Body of pancreas (tissue), 4 donors: Measurements from ENCODE around the gene UBAC2. TPM values are rescaled to one million over a fixed set of nuclear protein-coding genes. Genes with fewer than 3 reads are reported as not detected.

Experiments used
- ATAC-seq: fragments of 150-250 bp; one replicate; pipeline ENCODE4 v1.9.1; 2016
- DNase-seq, 4 donors: peaks; one replicate each; pipeline ENCODE4 v3.0.0-alpha.2; 2019
- H3K27ac ChIP-seq, 4 donors: fragments of 200-600 bp; sonication (generic); 1 replicate in 3 of 4; 2 replicates in 1 of 4; pipeline versions ENCODE4 v1.5.1 to v1.6.1; 2016 to 2019; ENCODE audit warnings: mild to moderate bottlenecking in 1 of 4, mixed read lengths in 1 of 4, moderate library complexity in 1 of 4
- H3K27me3 ChIP-seq, 2 donors: fragments of 200-600 bp; sonication (generic); one replicate each; pipeline ENCODE4 v1.6.0; 2016; ENCODE audit warnings: mild to moderate bottlenecking in 1 of 2
- H3K36me3 ChIP-seq, 2 donors: fragments of 200-600 bp; sonication (generic); replicated peaks in 1 of 2; 2 replicates each; pipeline ENCODE4 v1.5.1; 2016; ENCODE audit warnings: low read depth in 2 of 2; ENCODE audit not compliant: insufficient read depth in 1 of 2
- H3K4me1 ChIP-seq: fragments of 200-600 bp; sonication (generic); one replicate; pipeline ENCODE4 v1.6.0; 2016
- H3K4me3 ChIP-seq, 2 donors: fragments of 200-600 bp; sonication (generic); 1 replicate in 1 of 2; 2 replicates in 1 of 2; pipeline ENCODE4 v1.5.1; 2016 to 2019
- H3K9me3 ChIP-seq, 3 donors: fragments of 200-600 bp; sonication (generic); 1 replicate in 2 of 3; 2 replicates in 1 of 3; pipeline ENCODE4 v1.5.1; 2016
- POLR2A ChIP-seq, 3 donors: fragments of 450-650 bp; IDR thresholded peaks; one replicate each; pipeline ENCODE4 v1.6.1; 2016; ENCODE audit warnings: antibody characterized with exemption in 3 of 3, mild to moderate bottlenecking in 2 of 3
- WGBS, 2 donors: methylation state at CpG; one replicate each; pipeline ENCODE4 v1.1.5; 2017; 5-methylcytosine and 5-hydroxymethylcytosine counted together
- intact Hi-C: fragments of 100-400 bp; cut with DNase I; formaldehyde crosslinking; loops from one replicate; pipeline ENCODE4 v1.15.1; 2023
- total RNA-seq, 2 donors: library from RNA; depleted of rRNA; stranded (reverse); fragments of >200 nt; gene quantifications; one replicate each; pipeline ENCODE4 v1.1.0, GENCODE V29; 2016
- TF ChIP-seq, protein P1 (sequence below), 7 experiments: fragments of 450-650 bp in 4 of 7; fragments of 200-600 bp in 3 of 7; sonication (generic) in 3 of 7; IDR thresholded peaks; one replicate each; pipeline ENCODE4 v1.5.1; 2016 to 2019; ENCODE audit warnings: antibody characterized with exemption in 7 of 7

The UBAC2 gene
- total RNA-seq, 2 donors from 2014 or later, result 21.4 to 27.2 TPM

DNA sequence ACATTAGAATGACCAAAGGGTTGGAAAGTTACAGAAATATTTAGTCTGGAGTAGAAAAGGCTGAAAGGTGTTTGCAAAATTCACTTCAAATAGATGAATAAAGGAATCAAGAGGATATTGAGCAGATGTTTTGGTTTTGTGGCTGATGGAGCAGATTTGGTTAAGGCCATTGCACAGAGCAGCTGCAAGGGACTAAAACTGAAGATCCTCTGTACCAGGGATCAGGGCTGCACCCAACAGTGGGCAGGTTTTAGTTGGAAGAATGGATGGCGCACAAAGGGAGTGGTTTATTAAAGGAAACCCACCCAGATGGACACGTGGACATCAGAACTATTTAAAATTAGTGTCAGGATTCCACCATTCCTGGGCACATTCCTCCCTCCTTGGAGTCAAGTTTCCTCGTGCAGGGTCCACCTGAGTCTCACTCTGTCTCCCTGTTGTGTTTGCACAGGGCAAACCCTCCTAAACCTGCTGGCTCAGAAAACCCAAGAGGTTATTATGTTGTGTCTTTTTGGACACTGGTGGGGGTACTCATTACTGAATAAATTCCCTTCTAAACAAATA, 9.2 kb upstream of the UBAC2 start:
- Histone ChIP-seq H3K4me1 (no peaks in the 10 kb centered on the region), H3K36me3 (no peaks in the 10 kb centered on the region), H3K27me3 (no peaks in the 10 kb centered on the region), H3K27ac (no peak overlapping the region), H3K9me3 (no peaks in the 10 kb centered on the region), H3K4me3 (no peak overlapping the region)
- 42% methylated on average over 3 of the region's 3 CpGs for WGBS, 2 donors
- TF ChIP-seq POLR2A (IDR thresholded peaks at IDR 0.05), result no peak
- TF ChIP-seq, protein P1, sequence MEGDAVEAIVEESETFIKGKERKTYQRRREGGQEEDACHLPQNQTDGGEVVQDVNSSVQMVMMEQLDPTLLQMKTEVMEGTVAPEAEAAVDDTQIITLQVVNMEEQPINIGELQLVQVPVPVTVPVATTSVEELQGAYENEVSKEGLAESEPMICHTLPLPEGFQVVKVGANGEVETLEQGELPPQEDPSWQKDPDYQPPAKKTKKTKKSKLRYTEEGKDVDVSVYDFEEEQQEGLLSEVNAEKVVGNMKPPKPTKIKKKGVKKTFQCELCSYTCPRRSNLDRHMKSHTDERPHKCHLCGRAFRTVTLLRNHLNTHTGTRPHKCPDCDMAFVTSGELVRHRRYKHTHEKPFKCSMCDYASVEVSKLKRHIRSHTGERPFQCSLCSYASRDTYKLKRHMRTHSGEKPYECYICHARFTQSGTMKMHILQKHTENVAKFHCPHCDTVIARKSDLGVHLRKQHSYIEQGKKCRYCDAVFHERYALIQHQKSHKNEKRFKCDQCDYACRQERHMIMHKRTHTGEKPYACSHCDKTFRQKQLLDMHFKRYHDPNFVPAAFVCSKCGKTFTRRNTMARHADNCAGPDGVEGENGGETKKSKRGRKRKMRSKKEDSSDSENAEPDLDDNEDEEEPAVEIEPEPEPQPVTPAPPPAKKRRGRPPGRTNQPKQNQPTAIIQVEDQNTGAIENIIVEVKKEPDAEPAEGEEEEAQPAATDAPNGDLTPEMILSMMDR (IDR thresholded peaks at IDR 0.05), result no peak
- intact Hi-C loops, result no loop called here
- no peak for DNase-seq
- no peak for ATAC-seq

DNA sequence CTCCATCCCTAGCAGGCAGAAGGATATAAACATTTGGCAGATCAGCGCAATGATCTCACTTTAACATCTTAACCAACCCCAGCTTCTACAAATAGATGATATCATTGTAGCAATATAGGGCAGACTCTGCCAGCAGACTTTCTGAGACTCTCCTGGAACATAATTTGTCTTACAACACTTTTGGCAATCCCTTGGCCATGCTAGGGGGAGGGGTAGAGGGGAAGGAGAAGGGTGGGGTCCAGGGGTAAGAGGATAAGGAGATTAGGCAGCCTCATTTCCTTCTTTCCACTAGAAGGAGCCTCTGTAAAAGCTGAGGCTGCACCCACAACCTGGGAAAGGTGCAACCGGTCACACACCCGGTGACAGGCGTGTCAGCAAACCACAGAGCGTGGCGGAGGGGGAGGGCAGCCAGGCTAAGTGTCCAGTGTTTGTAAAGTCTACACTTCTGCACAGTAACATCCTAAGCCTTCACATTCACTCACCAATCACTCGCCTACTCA, 8.7 kb upstream of the UBAC2 start:
- H3K4me1 ChIP-seq, result no peaks in the 10 kb centered on the region
- intact Hi-C loops, result no loop called here
- TF ChIP-seq, protein P1 (IDR thresholded peaks at IDR 0.05), result no peak
- TF ChIP-seq POLR2A (IDR thresholded peaks at IDR 0.05), result no peak
- no peak for ATAC-seq
- H3K36me3 ChIP-seq, result no peaks in the 10 kb centered on the region
- 55 to 66% methylated on average over 7 of the region's 7 CpGs for WGBS, 2 donors
- H3K9me3 ChIP-seq, result no peaks in the 10 kb centered on the region
- H3K4me3 ChIP-seq, result no peak overlapping the region
- DNase-seq, result no peak
- H3K27me3 ChIP-seq, result no peaks in the 10 kb centered on the region
- no peak overlapping the region for H3K27ac ChIP-seq

DNA sequence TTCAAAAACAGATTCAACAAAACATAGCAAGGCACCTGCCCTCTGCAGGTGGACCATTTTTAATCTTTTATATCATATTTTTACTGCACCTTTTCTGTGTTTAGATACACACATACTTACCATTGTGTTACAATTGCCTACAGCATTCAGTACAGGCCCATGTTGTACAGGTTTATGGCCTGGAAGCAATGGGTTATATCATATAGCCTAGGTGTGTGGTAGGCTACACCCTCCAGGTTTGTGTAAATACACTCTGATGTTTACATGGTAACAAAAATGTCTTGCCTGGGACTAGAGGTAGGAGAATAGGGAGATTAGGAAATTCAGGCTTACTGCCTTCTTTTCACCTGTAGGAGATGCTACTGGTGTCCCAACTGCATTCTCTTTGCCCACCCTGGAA, 8.2 kb upstream of the UBAC2 start:
- intact Hi-C loops, result no loop called here
- no peaks in the 10 kb centered on the region for H3K4me1 ChIP-seq
- no peaks in the 10 kb centered on the region for H3K36me3 ChIP-seq
- H3K4me3 ChIP-seq, result no peak overlapping the region
- TF ChIP-seq, protein P1 (IDR thresholded peaks at IDR 0.05), result no peak
- TF ChIP-seq POLR2A (IDR thresholded peaks at IDR 0.05), result no peak
- ATAC-seq (no peak), DNase-seq (no peak)
- H3K27ac ChIP-seq, result no peak overlapping the region
- H3K9me3 ChIP-seq, result no peaks in the 10 kb centered on the region
- no peaks in the 10 kb centered on the region for H3K27me3 ChIP-seq

DNA sequence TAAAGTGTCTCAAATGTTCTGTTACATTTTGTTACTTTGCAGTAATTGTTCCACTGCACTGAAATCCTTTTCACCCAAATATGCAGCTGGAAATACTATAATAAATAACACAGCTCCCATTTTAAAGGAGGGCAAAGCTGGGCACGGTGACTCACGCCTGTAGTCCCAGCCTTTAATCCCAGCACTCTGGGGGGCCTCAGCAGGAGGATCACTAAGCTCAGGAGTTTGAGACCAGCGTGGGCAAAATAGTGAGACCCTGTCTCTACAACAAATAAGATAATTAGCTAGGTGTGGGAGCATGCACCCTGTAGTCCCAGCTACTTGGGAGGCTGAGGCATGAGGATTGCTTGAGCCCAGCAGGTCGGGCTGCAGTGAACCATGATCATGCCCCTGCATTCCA, 7.5 kb upstream of the UBAC2 start:
- 74 to 80% methylated on average over 4 of the region's 4 CpGs for WGBS, 2 donors
- H3K27ac ChIP-seq, result no peak overlapping the region
- no peaks in the 10 kb centered on the region for H3K4me1 ChIP-seq
- no peaks in the 10 kb centered on the region for H3K36me3 ChIP-seq
- ATAC-seq (no peak), DNase-seq (no peak)
- no peak overlapping the region for H3K4me3 ChIP-seq
- H3K27me3 ChIP-seq, result no peaks in the 10 kb centered on the region
- no peaks in the 10 kb centered on the region for H3K9me3 ChIP-seq
- TF ChIP-seq, protein P1 (IDR thresholded peaks at IDR 0.05), result no peak
- TF ChIP-seq POLR2A (IDR thresholded peaks at IDR 0.05), result no peak
- intact Hi-C loops, result no loop called here

DNA sequence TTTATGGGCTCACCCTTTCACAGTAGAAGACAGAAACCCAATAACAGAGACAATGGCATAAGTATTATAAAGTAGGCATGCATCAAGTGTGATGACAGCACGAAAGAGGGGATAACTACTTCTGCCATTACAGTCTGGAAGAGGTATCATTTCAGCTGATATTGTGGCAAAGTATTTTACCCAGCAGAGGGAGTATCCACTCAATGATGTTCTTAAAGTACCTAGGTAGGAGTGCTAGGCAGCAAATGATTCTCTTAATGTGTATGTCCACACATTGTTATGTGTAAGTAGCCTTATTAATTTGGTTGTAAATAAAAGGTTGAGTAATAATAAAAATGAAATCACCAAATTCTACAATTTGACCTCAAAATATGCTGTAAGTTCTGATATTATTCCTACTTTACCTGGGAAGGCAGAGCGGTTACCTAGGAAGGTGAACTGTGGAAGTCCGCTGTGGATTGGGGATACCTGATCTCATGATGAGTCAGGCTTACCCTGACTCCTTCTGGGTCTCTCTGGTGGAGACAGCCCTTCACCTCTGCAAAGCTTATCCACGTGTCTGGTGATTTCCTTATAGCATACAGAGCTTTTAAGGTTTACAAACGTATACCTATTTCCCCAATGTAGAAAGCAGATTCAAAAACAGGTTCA, 4.1 kb upstream of the UBAC2 start:
- Histone ChIP-seq H3K9me3 (no peaks in the 10 kb centered on the region), H3K36me3 (no peaks in the 10 kb centered on the region), H3K27me3 (no peaks in the 10 kb centered on the region), H3K4me3 (no peak overlapping the region), H3K4me1 (peaks cover 15% of the 10 kb centered on the region), H3K27ac (no peak overlapping the region)
- no peak for DNase-seq
- no peak for ATAC-seq
- TF ChIP-seq, protein P1 (IDR thresholded peaks at IDR 0.05), result peak in 1 of 7 experiments; percentile 13
- TF ChIP-seq POLR2A (IDR thresholded peaks at IDR 0.05), result no peak
- intact Hi-C loops, result no loop called here
- WGBS, 2 donors, result 86 to 88% methylated on average over 5 of the region's 5 CpGs
